ACHN (cell line): ENCODE results near the gene FOXRED1.
A peak's percentile ranks its signal among the peaks of the same experiment; 100 is the strongest.
"Not testable (repeated sequence)": the region's sequence is repeated elsewhere in the genome, so short reads cannot be mapped to it uniquely, and the experiment has no call there.

Experiments used
- DNase-seq: peaks from one replicate; pipeline ENCODE4 v3.0.0-alpha.2; 2015
- in situ Hi-C: cut with HindIII; loops from 2 replicates; pipeline ENCODE4 v1.10.0; 2017; ENCODE audit warnings: low sequenced_read_pairs, low pct_ligation_motif_present, low pct_unique_long_range_greater_than_20kb

The FOXRED1 gene

DNA sequence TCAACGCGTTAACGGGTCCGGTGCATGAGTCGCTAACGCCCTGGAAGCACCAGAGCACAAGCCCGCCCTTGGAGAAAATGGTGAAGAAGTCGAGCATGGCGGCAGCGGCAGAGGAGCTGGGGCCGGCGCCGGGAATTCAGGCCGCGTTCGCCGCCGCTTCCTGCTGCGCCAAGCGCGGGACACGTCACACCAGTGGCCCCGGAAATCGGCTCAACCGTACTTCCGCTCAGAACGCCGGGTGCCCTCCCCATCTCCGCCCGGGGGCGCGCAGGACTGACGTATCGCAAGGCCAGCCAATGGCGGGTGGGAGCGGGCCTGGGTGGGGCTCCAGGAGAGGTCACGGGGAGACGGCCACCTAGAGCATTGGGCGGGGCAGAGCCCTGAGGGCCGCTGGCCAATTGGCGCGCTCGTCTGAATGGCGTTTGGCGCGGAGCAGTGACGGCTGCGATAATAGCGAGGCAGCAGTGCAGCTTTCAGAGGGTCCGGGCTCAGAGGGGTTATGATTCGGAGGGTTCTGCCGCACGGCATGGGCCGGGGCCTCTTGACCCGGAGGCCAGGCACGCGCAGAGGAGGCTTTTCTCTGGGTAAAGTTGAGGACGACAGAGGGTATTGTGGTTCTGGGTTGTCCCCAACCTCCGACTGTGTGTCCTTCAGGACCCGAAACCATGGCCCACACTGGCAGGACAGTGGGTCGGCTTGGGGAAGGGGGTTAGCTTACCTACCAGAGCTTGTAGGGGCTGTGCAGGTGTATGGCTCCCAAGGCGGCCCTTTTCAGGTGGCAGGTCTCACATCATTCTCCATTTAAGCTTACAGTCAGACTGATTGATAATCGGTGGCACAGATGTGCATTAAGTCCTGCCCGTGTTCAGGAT is at the start of gene FOXRED1, which contains the start of gene SRPRA:
TSS of gene FOXRED1 (plus strand) at position 447 of the 872 bp plus-strand sequence. CDS start at position 500, 53 bp downstream.
TSS of gene SRPRA (minus strand) at position 188 of the 872 bp plus-strand sequence. CDS start at position 97, 91 bp downstream.
- in situ Hi-C loops, result no loop called here
- peak; percentile 98 for DNase-seq

- in situ Hi-C loops, result loop anchor here (25.0 kb wide), 1 partner anchor 307 kb away; the partner anchor contains the start of genes DDX25 and PUS3
- no peak for DNase-seq
Measured at GRCh38 chr11:126219547-126219946, 49.4 kb upstream of the FOXRED1 start.

DNA sequence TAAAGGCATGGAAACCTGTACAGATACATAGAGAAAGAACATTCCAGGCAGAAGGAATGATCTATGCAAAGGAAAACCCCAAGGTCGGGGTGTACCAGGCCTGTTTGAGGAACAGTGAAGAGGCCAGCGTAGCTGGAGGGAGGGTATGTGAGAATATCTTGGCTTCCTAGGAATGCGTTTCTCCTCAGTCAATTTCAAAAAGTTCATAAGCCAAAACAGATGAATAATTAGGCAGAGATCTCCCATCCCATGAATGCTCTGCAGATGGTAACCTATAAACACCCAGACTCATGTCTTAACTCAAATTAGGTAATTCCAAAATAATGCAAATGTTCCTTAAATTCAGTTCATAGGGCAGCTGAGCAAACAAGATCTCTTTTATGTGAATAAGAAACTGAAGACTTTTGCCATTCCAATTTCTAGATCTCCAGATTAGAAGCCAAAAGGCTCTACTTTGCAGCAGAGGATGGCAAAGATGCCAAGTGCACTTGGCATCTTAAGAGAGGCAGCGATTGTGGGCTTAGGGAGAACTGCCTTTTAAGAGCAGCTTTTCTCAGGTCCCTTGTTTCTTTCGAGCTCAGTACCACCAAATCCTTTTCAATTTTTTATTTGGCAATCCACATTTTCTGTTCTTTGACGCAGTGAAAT is 44.2 kb upstream of the FOXRED1 start:
- no peak for DNase-seq
- in situ Hi-C loops, result loop anchor here (25.0 kb wide), 1 partner anchor 312 kb away; the partner anchor contains the start of genes DDX25 and PUS3

GRCh38 chr11:126225295-126225665 is 43.7 kb upstream of the FOXRED1 start:
- DNase-seq, result no peak

DNA sequence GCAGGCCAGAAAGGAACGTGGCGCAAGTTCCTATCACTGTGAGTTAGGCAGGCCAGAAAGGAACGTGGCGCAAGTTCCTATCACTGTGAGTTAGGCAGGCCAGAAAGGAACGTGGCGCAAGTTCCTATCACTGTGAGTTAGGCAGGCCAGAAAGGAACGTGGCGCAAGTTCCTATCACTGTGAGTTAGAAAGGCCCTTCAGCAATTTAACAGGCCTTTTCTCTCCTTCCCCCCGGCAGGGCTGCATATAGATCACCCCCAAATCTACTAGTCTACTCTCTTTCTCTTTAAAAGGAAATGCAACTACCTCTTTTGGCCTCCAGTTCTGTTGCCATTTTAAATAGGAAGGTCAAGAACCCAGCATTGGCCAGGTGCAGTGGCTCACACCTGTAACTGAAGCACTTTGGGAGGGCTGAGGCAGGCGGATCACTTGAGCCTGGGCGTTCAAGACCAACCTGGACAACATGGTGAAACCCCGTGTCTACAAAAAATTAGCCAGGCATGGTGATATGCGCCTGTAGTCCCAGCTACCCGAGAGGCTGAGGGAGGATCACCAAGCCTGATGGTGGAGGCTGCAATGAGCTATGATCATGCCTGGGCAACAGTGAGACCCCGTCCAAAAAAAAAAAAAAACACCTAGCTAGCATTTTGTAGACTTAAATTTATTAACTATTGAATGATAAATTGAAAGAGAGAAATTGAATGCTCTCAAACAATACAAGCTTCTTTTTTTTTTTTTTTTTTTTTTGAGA is 42.4 kb upstream of the FOXRED1 start:
- DNase-seq, result no peak
- in situ Hi-C loops, result no loop called here

More at GRCh38 chr11:126225295-126225665, 43.7 kb upstream of the FOXRED1 start:
- in situ Hi-C loops, result no loop called here

DNA sequence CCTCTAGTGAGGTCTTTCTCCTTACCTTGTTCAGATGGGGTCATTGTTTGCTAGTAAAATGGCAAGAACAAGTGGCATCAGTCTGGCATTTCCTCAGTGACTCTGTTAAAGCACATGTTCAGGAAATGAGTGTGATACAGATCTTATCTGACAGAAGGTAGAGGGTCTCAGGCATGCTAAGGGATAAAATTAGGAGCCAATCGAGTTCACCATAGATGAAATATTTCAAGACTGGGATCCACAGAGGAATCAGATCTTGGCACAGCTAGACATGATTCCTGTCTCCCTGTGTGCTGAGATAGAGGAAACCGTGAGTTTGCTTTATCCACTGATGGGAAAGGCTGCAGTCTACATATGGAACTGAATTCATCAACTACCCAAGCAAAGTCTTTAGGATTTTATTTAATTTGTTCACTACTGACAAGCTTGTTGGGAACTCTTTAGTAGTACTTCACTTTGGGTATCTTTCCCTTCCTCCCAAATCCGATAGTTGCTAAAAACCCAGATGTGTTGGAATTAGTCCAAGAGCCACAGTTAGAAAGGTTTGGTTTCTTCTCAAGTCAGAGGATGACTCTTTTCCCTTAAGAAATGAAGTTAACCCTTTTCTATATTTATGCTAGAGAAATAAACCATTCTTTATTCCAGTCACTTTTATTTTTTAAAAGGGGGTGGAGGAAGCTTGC is 39.0 kb upstream of the FOXRED1 start:
- in situ Hi-C loops, result no loop called here
- no peak for DNase-seq

- no peak for DNase-seq
- in situ Hi-C loops, result no loop called here
Measured at GRCh38 chr11:126231725-126232459, 37.1 kb upstream of the FOXRED1 start.

- no peak for DNase-seq
- in situ Hi-C loops, result no loop called here
Measured at GRCh38 chr11:126232683-126233082, 36.3 kb upstream of the FOXRED1 start.

DNA sequence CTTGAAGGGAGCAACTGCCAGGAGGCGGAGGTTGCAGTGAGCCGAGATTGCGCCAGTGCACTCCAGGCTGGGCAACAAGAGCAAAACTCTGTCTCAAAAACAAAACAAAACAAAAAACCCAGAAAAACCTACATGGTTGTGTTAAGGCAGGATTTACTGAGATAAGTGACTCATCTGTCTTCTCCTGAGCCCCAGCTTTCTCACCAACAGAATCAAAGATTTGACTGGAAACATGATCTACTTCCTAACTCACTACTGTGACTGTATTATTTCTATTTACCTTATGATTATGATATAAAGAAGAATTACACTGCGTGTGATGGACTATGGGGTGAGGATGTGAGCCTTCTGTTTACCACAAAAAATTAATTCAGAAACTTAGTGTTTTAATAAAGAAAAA is 35.6 kb upstream of the FOXRED1 start:
- in situ Hi-C loops, result no loop called here
- DNase-seq, result no peak

DNA sequence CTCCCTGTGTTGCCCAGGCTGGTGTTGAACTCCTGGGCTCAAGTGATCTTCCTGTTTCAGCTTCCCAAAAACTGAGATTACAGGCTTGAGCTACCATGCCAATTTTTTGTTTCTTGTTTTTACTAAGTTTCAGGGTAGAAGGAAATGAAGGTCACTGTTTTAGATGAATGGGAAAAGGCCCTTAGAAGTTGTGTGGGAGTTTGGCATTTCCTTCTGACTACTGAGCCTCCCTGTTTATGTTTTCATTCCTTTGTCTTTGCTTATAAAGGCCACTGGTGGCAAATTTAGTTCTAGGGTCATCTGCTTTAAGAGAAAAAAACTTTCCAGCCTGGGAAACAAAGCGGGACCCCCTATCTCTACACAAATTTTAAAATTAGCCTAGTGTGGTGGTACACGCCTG is 22.3 kb upstream of the FOXRED1 start:
- DNase-seq, result no peak
- in situ Hi-C loops, result no loop called here

GRCh38 chr11:126253265-126253664 is 15.7 kb upstream of the FOXRED1 start:
- in situ Hi-C loops, result no loop called here

DNA sequence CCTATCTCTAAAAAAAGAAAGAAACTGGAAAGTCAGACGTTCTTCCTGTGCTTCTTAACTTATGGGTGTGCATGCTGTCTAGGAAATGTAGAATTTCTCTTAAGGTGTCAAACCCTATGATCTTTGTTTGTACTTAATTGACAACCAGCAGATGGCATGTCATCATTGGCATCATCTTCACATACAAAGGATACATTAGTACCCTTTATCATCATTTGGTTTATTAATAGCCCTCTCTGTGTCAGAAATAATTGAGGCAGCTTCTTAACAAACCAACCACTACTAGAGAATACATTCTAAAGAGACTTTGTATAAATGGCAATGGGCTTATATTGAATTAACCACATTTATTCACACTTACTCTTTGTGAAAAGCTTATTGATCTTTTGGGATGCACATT is 14.1 kb upstream of the FOXRED1 start:
- DNase-seq, result no peak

More at GRCh38 chr11:126253265-126253664, 15.7 kb upstream of the FOXRED1 start:
- no peak for DNase-seq

DNA sequence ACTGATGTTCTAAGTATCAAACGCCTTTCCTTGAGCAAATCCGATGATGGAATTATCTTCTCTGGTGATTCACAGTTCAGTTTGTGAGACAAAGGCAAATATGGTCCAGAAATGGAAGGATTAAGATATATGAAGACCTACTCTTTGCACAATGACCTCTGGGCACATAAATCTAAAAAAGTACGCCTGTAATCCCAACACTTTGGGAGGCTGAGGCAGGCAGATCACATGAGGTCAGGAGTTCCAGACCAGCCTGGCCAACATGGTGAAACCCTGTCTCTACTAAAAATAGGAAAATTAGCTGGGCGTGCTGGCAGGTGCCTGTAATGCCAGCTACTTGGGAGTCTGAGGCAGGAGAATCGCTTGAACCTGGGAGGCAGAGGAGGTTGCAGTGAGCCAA is 13.4 kb upstream of the FOXRED1 start:
- in situ Hi-C loops, DNase-seq: not testable (repeated sequence)

More for the DNA sequence above, 14.1 kb upstream of the FOXRED1 start:
- in situ Hi-C loops, result no loop called here

- in situ Hi-C loops, result no loop called here
- no peak for DNase-seq
Measured at GRCh38 chr11:126256216-126256615, 12.7 kb upstream of the FOXRED1 start.

GRCh38 chr11:126257144-126257543 is 11.8 kb upstream of the FOXRED1 start:
- in situ Hi-C loops, result no loop called here
- DNase-seq, result no peak

DNA sequence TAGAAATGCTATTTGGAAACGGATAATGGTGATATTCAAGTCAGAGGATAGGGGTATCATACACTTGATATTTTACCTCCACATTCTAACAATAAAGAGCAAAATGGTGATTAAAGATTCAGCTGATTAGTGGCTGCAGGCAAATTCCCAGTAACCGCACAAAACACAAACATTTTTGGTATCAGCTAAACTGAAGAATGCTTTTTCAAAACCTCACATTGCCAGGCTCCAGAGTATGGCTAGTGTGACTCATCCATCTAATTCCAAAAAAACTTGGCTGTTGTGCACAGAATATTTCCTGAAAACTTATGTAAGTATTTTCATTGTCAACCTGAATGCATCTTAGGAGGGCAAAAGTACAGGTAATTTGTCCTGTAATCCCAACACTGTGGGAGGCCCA is 11.2 kb upstream of the FOXRED1 start:
- DNase-seq, result no peak
- in situ Hi-C loops, result no loop called here

GRCh38 chr11:126262216-126262615 is 6.7 kb upstream of the FOXRED1 start:
- in situ Hi-C loops, result no loop called here
- no peak for DNase-seq

DNA sequence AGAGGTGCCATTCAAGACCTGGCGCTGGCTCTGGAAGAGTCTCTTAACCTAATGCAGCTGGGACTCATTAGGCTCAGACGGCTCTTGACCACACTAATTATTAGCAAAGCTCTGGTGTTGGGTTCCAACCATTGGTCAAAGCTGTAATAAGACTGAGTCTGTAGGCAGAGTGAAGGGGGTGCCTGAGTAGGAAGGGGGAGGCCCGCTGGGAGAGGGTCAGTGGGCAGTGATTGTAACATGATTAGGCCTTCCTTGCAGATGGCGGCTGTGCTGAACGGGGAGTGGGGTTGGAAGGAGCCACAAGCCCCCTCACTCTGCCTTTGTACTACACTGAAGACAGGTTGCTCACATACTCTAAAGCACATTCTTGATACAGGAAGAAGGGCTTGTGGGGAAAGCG is 5.5 kb upstream of the FOXRED1 start:
- in situ Hi-C loops, result no loop called here
- DNase-seq, result no peak
